ENCODE results near the gene TINAG. TPM values are rescaled to one million over a fixed set of nuclear protein-coding genes. Genes with fewer than 3 reads are reported as not detected.

The TINAG gene
- total and polyA plus RNA-seq, 2 of the 13 experiments (the other 11 are each of a cell fraction or from before 2014, with no cell fraction given) = 0.08 to 0.15 TPM

DNA sequence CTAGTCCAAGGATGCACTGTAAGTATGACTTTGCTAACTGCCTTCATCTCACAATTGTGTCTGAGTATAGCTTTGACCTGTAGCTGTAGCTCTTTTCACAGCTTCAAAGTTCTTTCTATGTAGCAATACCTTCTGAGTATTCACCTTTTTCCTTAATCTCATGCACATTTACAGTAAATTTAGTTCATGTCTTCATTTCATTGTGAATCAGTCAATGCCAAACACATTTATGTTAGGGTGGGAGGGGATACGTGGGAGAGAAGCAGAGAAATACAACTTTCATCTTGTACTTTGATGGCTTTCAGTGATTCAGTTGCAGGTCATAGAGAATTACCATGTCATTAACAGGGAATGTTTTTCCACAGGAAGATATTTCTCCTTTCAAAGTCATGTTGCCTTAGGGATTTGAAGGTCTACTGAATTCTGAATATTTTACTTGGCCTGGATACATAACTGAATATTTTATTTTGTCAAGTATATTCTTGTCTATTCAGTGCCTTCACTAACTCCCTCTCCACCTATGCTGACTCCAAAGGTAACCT, 119.2 kb downstream of the TINAG start (continued):
- TF ChIP-seq, protein P1, sequence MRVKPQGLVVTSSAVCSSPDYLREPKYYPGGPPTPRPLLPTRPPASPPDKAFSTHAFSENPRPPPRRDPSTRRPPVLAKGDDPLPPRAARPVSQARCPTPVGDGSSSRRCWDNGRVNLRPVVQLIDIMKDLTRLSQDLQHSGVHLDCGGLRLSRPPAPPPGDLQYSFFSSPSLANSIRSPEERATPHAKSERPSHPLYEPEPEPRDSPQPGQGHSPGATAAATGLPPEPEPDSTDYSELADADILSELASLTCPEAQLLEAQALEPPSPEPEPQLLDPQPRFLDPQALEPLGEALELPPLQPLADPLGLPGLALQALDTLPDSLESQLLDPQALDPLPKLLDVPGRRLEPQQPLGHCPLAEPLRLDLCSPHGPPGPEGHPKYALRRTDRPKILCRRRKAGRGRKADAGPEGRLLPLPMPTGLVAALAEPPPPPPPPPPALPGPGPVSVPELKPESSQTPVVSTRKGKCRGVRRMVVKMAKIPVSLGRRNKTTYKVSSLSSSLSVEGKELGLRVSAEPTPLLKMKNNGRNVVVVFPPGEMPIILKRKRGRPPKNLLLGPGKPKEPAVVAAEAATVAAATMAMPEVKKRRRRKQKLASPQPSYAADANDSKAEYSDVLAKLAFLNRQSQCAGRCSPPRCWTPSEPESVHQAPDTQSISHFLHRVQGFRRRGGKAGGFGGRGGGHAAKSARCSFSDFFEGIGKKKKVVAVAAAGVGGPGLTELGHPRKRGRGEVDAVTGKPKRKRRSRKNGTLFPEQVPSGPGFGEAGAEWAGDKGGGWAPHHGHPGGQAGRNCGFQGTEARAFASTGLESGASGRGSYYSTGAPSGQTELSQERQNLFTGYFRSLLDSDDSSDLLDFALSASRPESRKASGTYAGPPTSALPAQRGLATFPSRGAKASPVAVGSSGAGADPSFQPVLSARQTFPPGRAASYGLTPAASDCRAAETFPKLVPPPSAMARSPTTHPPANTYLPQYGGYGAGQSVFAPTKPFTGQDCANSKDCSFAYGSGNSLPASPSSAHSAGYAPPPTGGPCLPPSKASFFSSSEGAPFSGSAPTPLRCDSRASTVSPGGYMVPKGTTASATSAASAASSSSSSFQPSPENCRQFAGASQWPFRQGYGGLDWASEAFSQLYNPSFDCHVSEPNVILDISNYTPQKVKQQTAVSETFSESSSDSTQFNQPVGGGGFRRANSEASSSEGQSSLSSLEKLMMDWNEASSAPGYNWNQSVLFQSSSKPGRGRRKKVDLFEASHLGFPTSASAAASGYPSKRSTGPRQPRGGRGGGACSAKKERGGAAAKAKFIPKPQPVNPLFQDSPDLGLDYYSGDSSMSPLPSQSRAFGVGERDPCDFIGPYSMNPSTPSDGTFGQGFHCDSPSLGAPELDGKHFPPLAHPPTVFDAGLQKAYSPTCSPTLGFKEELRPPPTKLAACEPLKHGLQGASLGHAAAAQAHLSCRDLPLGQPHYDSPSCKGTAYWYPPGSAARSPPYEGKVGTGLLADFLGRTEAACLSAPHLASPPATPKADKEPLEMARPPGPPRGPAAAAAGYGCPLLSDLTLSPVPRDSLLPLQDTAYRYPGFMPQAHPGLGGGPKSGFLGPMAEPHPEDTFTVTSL (CRISPR knock-in tag; IDR thresholded peaks at IDR 0.05; ENCODE audit: borderline replicate concordance) = no peak
- TF ChIP-seq, protein P2, sequence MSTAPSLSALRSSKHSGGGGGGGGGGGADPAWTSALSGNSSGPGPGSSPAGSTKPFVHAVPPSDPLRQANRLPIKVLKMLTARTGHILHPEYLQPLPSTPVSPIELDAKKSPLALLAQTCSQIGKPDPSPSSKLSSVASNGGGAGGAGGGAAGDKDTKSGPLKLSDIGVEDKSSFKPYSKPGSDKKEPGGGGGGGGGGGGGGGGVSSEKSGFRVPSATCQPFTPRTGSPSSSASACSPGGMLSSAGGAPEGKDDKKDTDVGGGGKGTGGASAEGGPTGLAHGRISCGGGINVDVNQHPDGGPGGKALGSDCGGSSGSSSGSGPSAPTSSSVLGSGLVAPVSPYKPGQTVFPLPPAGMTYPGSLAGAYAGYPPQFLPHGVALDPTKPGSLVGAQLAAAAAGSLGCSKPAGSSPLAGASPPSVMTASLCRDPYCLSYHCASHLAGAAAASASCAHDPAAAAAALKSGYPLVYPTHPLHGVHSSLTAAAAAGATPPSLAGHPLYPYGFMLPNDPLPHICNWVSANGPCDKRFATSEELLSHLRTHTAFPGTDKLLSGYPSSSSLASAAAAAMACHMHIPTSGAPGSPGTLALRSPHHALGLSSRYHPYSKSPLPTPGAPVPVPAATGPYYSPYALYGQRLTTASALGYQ (CRISPR knock-in tag; IDR thresholded peaks at IDR 0.05) = no peak
- TF ChIP-seq PHF5A (CRISPR knock-in tag; IDR thresholded peaks at IDR 0.05; ENCODE audit: low read depth, unreplicated experiment) (no peak), RXRB (CRISPR knock-in tag; IDR thresholded peaks at IDR 0.05; ENCODE audit: borderline replicate concordance) (no peak)

DNA sequence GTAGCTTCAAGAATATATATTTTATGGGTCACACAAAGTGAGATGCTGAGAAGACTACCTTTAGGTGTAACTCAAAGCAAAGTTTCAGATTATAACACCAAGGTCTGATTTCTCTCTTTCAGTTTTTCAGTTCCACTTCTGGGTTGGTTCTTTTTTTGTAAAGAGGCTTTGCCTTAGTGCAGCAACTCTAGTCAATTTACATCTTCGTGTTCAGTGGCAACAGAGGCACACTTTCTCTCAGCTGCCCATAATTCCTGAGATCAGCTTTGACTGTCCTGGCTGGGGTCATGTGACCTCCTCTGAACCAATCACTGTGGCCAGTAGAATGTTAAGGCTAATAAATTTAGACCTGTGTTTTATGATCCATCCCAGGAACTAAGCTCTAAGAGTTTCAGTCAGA, 120.2 kb downstream of the TINAG start:
- DNase-seq (ENCODE audit: low spot score) = no peak
- CTCF ChIA-PET (ENCODE audit: low intra/inter-chr PET ratio, low total read pairs) = no interaction called here
- ATAC-seq = no peak
- Histone ChIP-seq H2AFZ (ENCODE audit: low read length) (no peak overlapping the region), H3K4me2 (ENCODE audit: low read depth, low read length) (no peak overlapping the region), H3K4me3 (replicated peaks in 1 of 3; ENCODE audit: insufficient read depth in 1 of 3, low read depth in 2 of 3, low read length in 3 of 3) (no peak overlapping the region), H3K79me2 (ENCODE audit: insufficient read depth, low read length) (no peaks in the 10 kb centered on the region), H3K9me3 (ENCODE audit: low read length) (no peaks in the 10 kb centered on the region), H3K4me1 (ENCODE audit: insufficient read depth, low read length) (no peaks in the 10 kb centered on the region), H3K27ac (ENCODE audit: extremely low read length, insufficient read depth, low read length) (no peak overlapping the region), H3K9ac (ENCODE audit: insufficient read depth, low read depth, low read length) (no peak overlapping the region), H4K20me1 (ENCODE audit: insufficient read depth, low read length) (no peaks in the 10 kb centered on the region), H3K27me3 (ENCODE audit: control insufficient read depth in 1 of 2, insufficient read depth in 2 of 2, low read length in 2 of 2) (no peaks in the 10 kb centered on the region), H3K36me3 (replicated peaks in 1 of 2; ENCODE audit: control insufficient read depth in 1 of 2, insufficient read depth in 2 of 2, low read length in 2 of 2) (no peaks in the 10 kb centered on the region)
- intact Hi-C loops (cut with micrococcal nuclease; ENCODE audit: unreplicated experiment) (no loop called here), in situ Hi-C loops (cut with HindIII; ENCODE audit: extremely low pct_ligation_motif_present, low pct_unique_long_range_greater_than_20kb) (no loop called here)
- TF ChIP-seq ZSCAN12 (CRISPR knock-in tag; IDR thresholded peaks at IDR 0.05) = no peak
- no peak for TF ChIP-seq SP2 (CRISPR knock-in tag; IDR thresholded peaks at IDR 0.05)
- TF ChIP-seq POLR2AphosphoS5 (IDR thresholded peaks at IDR 0.05; ENCODE audit: low read depth, low read length) = no peak
- no peak for TF ChIP-seq YEATS4 (CRISPR knock-in tag; IDR thresholded peaks at IDR 0.05; ENCODE audit: borderline replicate concordance)
- no peak for TF ChIP-seq ZSCAN30 (CRISPR knock-in tag; IDR thresholded peaks at IDR 0.05)
- no peak for TF ChIP-seq ZNF350 (CRISPR knock-in tag; IDR thresholded peaks at IDR 0.05; ENCODE audit: borderline replicate concordance, low read depth)
- no peak for TF ChIP-seq ZNF616 (CRISPR knock-in tag; IDR thresholded peaks at IDR 0.05; ENCODE audit: low read depth)
- BruUV-seq (replicated peaks) = no TSS peak
- WGBS (ENCODE audit: low lambda C conversion rate) = 4% methylated on average over 1 of the region's 1 CpG
- no peak for FAIRE-seq
- POLR2A ChIA-PET = no interaction called here
